Loucy (cell line): ENCODE results near the gene SHB.

Source experiments
- CTCF ChIP-seq: fragments of 200-600 bp; sonication (generic); conservative IDR thresholded peaks from 2 replicates; pipeline ENCODE4 v1.5.1; 2014; ENCODE audit warnings: mild to moderate bottlenecking, antibody characterized with exemption, low read length
- EZH2phosphoT487 ChIP-seq: fragments of 200-600 bp; IDR thresholded peaks from 2 replicates; pipeline ENCODE4 v1.6.1; 2018; ENCODE audit warnings: antibody characterized with exemption, mild to moderate bottlenecking, moderate library complexity, borderline replicate concordance

GRCh38 chr9:37917313-37917731 lies 151.7 kb downstream of the SHB start:
- TF ChIP-seq CTCF (no peak), EZH2phosphoT487 (no peak)
